ENCODE measurements around the gene IQCM. TPM values are rescaled to one million over a fixed set of nuclear protein-coding genes. Genes with fewer than 3 reads are reported as not detected.

The IQCM gene
- total RNA-seq, 1 donor from 2014 or later, result not detected

DNA sequence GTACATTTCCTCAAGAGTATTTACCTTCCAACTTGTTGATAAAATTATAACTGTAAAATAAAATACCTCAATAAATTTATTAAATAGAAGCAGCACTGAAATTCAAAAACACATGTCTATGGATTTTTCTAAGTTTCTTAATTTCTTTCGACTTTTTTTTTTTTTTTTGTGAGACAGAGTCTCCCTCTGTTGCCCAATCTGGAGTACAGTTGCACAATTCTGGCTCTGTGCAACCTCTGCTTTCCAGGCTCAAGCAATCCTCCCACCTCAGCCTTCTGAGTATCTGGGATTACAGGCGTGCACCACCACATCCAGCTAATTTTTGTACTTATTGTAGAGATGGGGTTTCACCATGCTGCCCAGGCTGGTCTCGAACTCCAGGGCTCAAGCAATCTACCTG, 79.8 kb downstream of the IQCM start:
- DNase-seq (ENCODE audit: low read depth), result no peak
- no peak overlapping the region for H3K4me3 ChIP-seq (ENCODE audit: low read depth, low read length)
- TF ChIP-seq, protein P1, sequence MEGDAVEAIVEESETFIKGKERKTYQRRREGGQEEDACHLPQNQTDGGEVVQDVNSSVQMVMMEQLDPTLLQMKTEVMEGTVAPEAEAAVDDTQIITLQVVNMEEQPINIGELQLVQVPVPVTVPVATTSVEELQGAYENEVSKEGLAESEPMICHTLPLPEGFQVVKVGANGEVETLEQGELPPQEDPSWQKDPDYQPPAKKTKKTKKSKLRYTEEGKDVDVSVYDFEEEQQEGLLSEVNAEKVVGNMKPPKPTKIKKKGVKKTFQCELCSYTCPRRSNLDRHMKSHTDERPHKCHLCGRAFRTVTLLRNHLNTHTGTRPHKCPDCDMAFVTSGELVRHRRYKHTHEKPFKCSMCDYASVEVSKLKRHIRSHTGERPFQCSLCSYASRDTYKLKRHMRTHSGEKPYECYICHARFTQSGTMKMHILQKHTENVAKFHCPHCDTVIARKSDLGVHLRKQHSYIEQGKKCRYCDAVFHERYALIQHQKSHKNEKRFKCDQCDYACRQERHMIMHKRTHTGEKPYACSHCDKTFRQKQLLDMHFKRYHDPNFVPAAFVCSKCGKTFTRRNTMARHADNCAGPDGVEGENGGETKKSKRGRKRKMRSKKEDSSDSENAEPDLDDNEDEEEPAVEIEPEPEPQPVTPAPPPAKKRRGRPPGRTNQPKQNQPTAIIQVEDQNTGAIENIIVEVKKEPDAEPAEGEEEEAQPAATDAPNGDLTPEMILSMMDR (IDR thresholded peaks at IDR 0.05; ENCODE audit: insufficient read depth, low read length, poor library complexity, severe bottlenecking), result no peak
- H3K36me3 ChIP-seq (ENCODE audit: control insufficient read depth, insufficient read depth, low read length), result no peaks in the 10 kb centered on the region
- H3K27me3 ChIP-seq (ENCODE audit: control insufficient read depth, insufficient read depth, low read length), result no peaks in the 10 kb centered on the region

DNA sequence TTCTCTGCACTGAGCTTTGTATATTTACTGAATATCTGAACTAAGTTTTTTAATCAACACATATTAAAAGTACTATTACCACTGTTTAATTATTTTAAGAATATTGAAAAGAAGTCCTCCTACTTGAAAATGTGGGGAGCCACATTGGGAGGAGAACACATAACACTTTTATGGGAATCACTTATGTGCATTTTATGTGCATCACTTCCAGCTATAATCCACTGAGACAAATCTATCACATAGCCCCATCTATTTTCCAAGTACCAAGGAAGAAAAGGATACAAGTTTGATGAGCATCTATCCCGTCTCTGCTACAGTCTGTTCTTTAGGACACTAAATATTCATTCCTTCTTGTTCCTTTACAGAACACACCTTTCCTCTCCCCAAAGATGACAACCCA, 87.2 kb downstream of the IQCM start:
- Histone ChIP-seq H3K27me3 (ENCODE audit: control insufficient read depth, insufficient read depth, low read length) (no peaks in the 10 kb centered on the region), H3K36me3 (ENCODE audit: control insufficient read depth, insufficient read depth, low read length) (no peaks in the 10 kb centered on the region), H3K4me3 (ENCODE audit: low read depth, low read length) (no peak overlapping the region)
- TF ChIP-seq, protein P1 (IDR thresholded peaks at IDR 0.05; ENCODE audit: insufficient read depth, low read length, poor library complexity, severe bottlenecking), result no peak
- no peak for DNase-seq (ENCODE audit: low read depth)

DNA sequence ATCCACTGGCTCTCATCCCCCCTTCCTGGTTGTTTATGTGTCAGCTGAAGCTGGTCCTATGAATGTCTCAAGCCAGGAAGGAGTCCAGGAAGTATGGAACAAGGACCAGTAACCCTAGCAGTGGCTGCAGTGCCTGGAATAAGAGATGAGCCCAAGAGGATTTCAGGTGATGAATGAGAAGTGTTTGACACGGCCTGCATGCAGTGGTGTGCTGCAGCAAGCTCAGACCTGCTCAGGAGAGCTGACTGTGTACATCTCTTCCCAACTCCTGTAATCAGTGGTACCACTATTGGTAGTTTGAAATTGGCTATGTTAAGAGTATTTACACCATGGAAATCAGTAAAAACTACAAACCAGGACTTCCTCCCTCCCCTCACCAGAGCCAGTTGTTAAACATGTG, 88.0 kb downstream of the IQCM start:
- H3K4me3 ChIP-seq (ENCODE audit: low read depth, low read length), result no peak overlapping the region
- H3K27me3 ChIP-seq (ENCODE audit: control insufficient read depth, insufficient read depth, low read length), result no peaks in the 10 kb centered on the region
- TF ChIP-seq, protein P1 (IDR thresholded peaks at IDR 0.05; ENCODE audit: insufficient read depth, low read length, poor library complexity, severe bottlenecking), result no peak
- no peak for DNase-seq (ENCODE audit: low read depth)
- no peaks in the 10 kb centered on the region for H3K36me3 ChIP-seq (ENCODE audit: control insufficient read depth, insufficient read depth, low read length)

DNA sequence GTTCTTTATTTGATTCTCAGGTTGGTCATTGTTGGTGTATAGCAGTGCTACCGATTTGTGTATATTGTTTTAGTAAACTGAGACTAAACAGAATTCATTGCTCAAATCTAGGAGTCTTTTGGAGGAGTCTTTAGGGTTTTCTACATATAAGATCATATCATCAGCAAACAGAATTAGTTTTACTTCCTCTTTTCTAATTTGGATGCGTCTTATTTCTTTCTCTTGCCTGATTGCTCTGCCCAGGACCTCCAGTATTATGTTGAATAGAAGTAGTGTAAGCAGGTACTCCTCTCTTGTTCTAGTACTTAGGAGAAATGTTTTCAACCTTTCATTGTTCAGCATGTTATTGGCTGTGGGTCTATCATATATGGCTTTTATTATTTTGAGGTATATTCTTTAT, 92.6 kb downstream of the IQCM start:
- H3K27me3 ChIP-seq (ENCODE audit: control insufficient read depth, insufficient read depth, low read length), result no peaks in the 10 kb centered on the region
- H3K36me3 ChIP-seq (ENCODE audit: control insufficient read depth, insufficient read depth, low read length), result no peaks in the 10 kb centered on the region
- DNase-seq (ENCODE audit: low read depth), result no peak
- H3K4me3 ChIP-seq (ENCODE audit: low read depth, low read length), result no peak overlapping the region
- TF ChIP-seq, protein P1 (IDR thresholded peaks at IDR 0.05; ENCODE audit: insufficient read depth, low read length, poor library complexity, severe bottlenecking), result no peak

DNA sequence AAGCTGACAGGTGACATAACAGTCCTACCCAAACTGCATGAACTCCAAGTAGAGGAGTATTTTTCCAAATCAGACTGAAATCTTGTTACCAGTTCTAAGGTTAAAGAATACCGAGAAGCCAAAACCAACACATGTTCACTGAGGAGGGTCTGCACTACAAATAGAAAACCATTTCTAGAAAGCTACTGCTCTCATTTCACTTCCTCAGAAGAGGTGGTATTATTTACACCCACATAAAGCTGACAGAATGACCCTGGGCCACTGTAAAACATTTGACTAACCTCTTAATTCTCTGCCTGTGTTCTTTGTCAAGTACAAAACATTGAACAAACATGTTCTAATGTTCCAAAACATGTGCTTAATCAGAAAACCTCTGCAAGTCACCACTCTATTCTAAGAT, 95.8 kb downstream of the IQCM start:
- Histone ChIP-seq H3K27me3 (ENCODE audit: control insufficient read depth, insufficient read depth, low read length) (no peaks in the 10 kb centered on the region), H3K36me3 (ENCODE audit: control insufficient read depth, insufficient read depth, low read length) (no peaks in the 10 kb centered on the region), H3K4me3 (ENCODE audit: low read depth, low read length) (no peak overlapping the region)
- DNase-seq (ENCODE audit: low read depth), result no peak
- TF ChIP-seq, protein P1 (IDR thresholded peaks at IDR 0.05; ENCODE audit: insufficient read depth, low read length, poor library complexity, severe bottlenecking), result no peak

DNA sequence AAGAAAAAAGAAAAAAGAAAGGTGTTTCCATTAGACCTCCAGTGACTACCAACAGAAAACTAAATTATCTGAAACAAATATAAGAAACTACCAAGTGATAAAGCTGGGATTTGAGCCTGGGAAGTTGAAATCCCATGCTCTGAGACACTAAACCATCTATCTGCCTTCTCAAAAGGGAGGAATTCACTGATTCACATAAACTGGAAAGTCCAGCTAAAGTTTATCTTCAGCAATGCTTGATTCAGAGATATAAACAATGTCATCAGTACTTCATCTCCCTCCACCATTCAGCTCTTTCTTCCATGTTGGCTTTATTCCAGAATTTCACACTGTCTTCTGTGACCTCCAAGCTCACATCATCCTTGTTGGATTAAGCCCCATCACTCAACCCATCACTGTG, 96.3 kb downstream of the IQCM start:
- Histone ChIP-seq H3K4me3 (ENCODE audit: low read depth, low read length) (no peak overlapping the region), H3K36me3 (ENCODE audit: control insufficient read depth, insufficient read depth, low read length) (no peaks in the 10 kb centered on the region), H3K27me3 (ENCODE audit: control insufficient read depth, insufficient read depth, low read length) (no peaks in the 10 kb centered on the region)
- no peak for DNase-seq (ENCODE audit: low read depth)
- TF ChIP-seq, protein P1 (IDR thresholded peaks at IDR 0.05; ENCODE audit: insufficient read depth, low read length, poor library complexity, severe bottlenecking), result no peak

All from kidney epithelial cell (primary cell).